Osteocyte (in vitro differentiated cells): ENCODE data around the gene FXYD4. TPM values are rescaled to one million over a fixed set of nuclear protein-coding genes. Genes with fewer than 3 reads are reported as not detected.

Source experiments
- DNase-seq: peaks from one replicate; pipeline ENCODE4 v3.0.0; 2021; ENCODE audit warnings: mixed read lengths; ENCODE audit not compliant: unreplicated experiment; ENCODE audit errors: extremely low spot score
- H3K27ac Mint-ChIP-seq: one replicate; pipeline ENCODE4 v1.8.0; 2021; ENCODE audit warnings: mild to moderate bottlenecking, mixed read lengths; ENCODE audit not compliant: unreplicated experiment
- H3K27me3 Mint-ChIP-seq: one replicate; pipeline ENCODE4 v1.8.0; 2021; ENCODE audit warnings: mixed read lengths; ENCODE audit not compliant: unreplicated experiment
- H3K36me3 Mint-ChIP-seq: one replicate; pipeline ENCODE4 v1.8.0; 2021; ENCODE audit warnings: mixed read lengths; ENCODE audit not compliant: unreplicated experiment
- H3K4me1 Mint-ChIP-seq: one replicate; pipeline ENCODE4 v1.8.0; 2021; ENCODE audit warnings: mixed read lengths; ENCODE audit not compliant: unreplicated experiment
- H3K4me3 Mint-ChIP-seq: one replicate; pipeline ENCODE4 v1.8.0; 2021; ENCODE audit warnings: mild to moderate bottlenecking, moderate library complexity, mixed read lengths; ENCODE audit not compliant: unreplicated experiment
- H3K9me3 Mint-ChIP-seq: one replicate; pipeline ENCODE4 v1.8.0; 2021; ENCODE audit warnings: mixed read lengths; ENCODE audit not compliant: unreplicated experiment
- CTCF ChIP-seq: fragments of 200-600 bp; sonication (generic); IDR thresholded peaks from 2 replicates; pipeline ENCODE4 v1.5.0; 2021; ENCODE audit warnings: antibody characterized with exemption, mild to moderate bottlenecking, moderate library complexity
- total RNA-seq: library from RNA; stranded (reverse); gene quantifications from 2 replicates; pipeline ENCODE4 v1.2.1, GENCODE V29; 2021

Gene FXYD4
- total RNA-seq, 1 donor from 2014 or later: not detected

- TF ChIP-seq CTCF: no peak
- H3K27me3 Mint-ChIP-seq: peaks cover 26% of the 10 kb centered on the region
- no peak for DNase-seq
- no peak overlapping the region for H3K4me3 Mint-ChIP-seq
- peaks cover 2% of the 10 kb centered on the region for H3K4me1 Mint-ChIP-seq
- H3K9me3 Mint-ChIP-seq: no peaks in the 10 kb centered on the region
- H3K27ac Mint-ChIP-seq: no peak overlapping the region
- H3K36me3 Mint-ChIP-seq: no peaks in the 10 kb centered on the region
Observed at GRCh38 chr10:43340101-43340500, 31.3 kb upstream of the FXYD4 start.

GRCh38 chr10:43340619-43341018 is 30.8 kb upstream of the FXYD4 start:
- no peaks in the 10 kb centered on the region for H3K9me3 Mint-ChIP-seq
- no peak overlapping the region for H3K4me3 Mint-ChIP-seq
- peaks cover 26% of the 10 kb centered on the region for H3K27me3 Mint-ChIP-seq
- H3K36me3 Mint-ChIP-seq: no peaks in the 10 kb centered on the region
- no peak overlapping the region for H3K27ac Mint-ChIP-seq
- no peak for DNase-seq
- no peak for TF ChIP-seq CTCF
- H3K4me1 Mint-ChIP-seq: peaks cover 2% of the 10 kb centered on the region

DNA sequence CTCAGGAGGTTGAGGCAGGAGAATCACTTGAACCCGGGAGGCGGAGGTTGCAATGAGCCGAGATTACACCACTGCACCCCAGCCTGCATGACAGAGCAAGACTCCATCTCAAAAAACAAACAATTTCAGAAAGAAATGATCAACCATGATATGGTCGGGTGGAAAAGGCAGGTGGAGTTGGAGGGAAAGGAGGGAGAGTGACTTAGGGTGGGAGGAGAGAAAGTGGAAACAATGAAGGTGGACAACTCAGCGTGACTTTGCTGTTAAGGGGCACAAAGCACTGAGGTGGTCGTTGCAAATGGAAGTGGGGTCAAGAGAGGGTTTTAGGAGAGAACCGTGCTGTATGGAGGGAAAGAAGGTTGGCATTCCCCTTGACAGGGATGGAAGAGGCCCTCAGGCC is 30.0 kb upstream of the FXYD4 start:
- DNase-seq: no peak
- no peak for TF ChIP-seq CTCF
- no peaks in the 10 kb centered on the region for H3K36me3 Mint-ChIP-seq
- H3K9me3 Mint-ChIP-seq: no peaks in the 10 kb centered on the region
- H3K4me1 Mint-ChIP-seq: peaks cover 2% of the 10 kb centered on the region
- H3K27me3 Mint-ChIP-seq: peaks cover 26% of the 10 kb centered on the region
- H3K4me3 Mint-ChIP-seq: no peak overlapping the region
- no peak overlapping the region for H3K27ac Mint-ChIP-seq

DNA sequence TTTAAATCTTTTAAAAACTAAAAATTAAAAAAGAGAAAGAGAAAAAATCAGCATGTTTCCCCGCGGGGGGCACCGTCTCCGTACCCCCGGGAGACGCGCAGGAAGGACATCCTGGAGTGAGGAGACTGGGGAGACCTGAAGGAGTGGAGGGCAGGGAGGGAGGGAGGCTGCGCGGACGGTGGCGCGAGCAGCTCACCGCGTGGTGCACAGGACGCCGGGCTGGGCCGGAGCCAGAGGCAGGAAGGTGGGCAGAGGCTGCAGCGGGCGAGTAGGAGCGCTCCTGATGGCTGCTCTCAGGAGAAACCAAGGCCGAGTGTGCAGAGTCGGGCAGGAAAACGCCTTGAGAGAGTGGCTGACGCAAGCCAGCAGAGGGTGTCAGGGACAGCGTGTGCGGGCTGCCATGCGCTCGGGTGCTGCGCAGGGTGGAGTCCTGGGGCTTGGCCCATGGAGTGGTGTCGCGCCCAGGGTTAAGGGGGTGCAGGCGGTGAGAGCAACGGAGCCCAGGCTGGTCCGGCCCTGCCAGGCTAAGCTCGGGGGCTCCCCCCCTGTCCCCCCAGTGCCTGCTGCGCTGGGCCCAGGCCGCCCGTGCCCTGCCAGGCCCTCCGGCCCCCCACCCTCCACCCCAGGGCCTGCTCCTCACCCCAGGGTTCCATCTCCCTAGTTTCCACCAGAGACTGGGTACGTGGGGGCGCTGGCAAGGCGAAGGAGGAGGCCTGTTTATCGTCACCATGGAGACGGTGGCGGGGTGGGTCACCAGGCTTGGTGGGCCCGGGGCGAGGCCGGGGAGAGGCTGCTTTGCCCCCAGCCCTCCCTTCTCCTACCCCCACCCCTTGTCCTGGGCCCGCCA is 28.9 kb upstream of the FXYD4 start:
- Mint-ChIP-seq H3K4me1 (no peaks in the 10 kb centered on the region), H3K9me3 (no peaks in the 10 kb centered on the region), H3K27ac (no peak overlapping the region), H3K36me3 (no peaks in the 10 kb centered on the region), H3K4me3 (no peak overlapping the region), H3K27me3 (peaks cover 26% of the 10 kb centered on the region)
- TF ChIP-seq CTCF: no peak
- no peak for DNase-seq

DNA sequence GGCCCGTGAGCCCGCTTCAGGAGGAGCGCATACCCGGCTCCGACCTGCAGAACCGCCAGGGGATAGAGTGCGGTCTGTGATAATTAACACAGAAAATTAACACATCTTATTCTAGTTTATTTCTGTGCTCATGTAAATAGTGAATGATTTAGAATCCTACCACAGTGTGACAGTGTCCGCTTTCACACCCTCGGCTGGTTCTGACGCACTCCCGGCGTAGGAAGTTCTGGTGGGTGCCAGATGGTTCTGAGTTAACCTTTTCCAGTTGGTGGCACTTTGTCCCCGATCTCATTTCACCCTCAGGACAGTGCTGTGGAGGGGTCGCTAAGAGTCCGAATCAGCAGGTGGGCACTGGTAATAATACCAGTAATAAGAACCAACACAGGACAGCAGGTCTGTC is 28.3 kb upstream of the FXYD4 start:
- TF ChIP-seq CTCF: no peak

More for the DNA sequence above, 28.3 kb upstream of the FXYD4 start:
- Mint-ChIP-seq H3K4me1 (peaks cover under 1% of the 10 kb centered on the region), H3K4me3 (no peak overlapping the region), H3K9me3 (no peaks in the 10 kb centered on the region), H3K27ac (no peak overlapping the region), H3K36me3 (no peaks in the 10 kb centered on the region), H3K27me3 (peaks cover 24% of the 10 kb centered on the region)
- DNase-seq: no peak
